H1 (cell line): Measurements from ENCODE around the gene RHOBTB1. TPM values are rescaled to one million over a fixed set of nuclear protein-coding genes. Genes with fewer than 3 reads are reported as not detected.

ENCODE experiments used
- CTCF ChIA-PET: fragments of 300-600 bp; sonication (Branson Sonifier 250); formaldehyde crosslinking; loops from one replicate; lab custom pipeline; 2021; ENCODE audit not compliant: partially characterized antibody; lab: Charles Lee
- POLR2A ChIA-PET: fragments of 300-600 bp; sonication (Branson Sonifier 250); formaldehyde crosslinking; loops from one replicate; lab custom pipeline; 2021; ENCODE audit warnings: inconsistent platforms; ENCODE audit not compliant: partially characterized antibody; lab: Charles Lee
- DNase-seq, 2 experiments: peaks; one replicate each; pipeline versions ENCODE4 v3.0.0 to v3.0.0-alpha.2; 2010 to 2022; ENCODE audit warnings: low spot score in 2 of 2, low read depth in 1 of 2, mixed read lengths in 1 of 2
- FAIRE-seq: peaks from 2 replicates; lab custom pipeline; 2011; peaks lifted over from hg19 to GRCh38; lab: Jason Lieb, UNC
- H2AFZ ChIP-seq: 2 replicates; pipeline ENCODE4 v1.8.1; 2012; ENCODE audit warnings: low read length, inconsistent platforms
- H2AK5ac ChIP-seq: 2 replicates; pipeline ENCODE4 v1.6.1; 2013; ENCODE audit warnings: low read depth, low read length
- H2BK120ac ChIP-seq: replicated peaks from 2 replicates; pipeline ENCODE3; 2013; ENCODE audit warnings: low read depth, low read length, inconsistent platforms
- H2BK12ac ChIP-seq: 2 replicates; pipeline ENCODE4 v1.6.1; 2013; ENCODE audit warnings: low read depth, low read length
- H2BK15ac ChIP-seq: 2 replicates; pipeline ENCODE4 v1.6.1; 2013; ENCODE audit warnings: low read length
- H2BK20ac ChIP-seq: 2 replicates; pipeline ENCODE4 v1.6.1; 2013; ENCODE audit warnings: low read length
- H2BK5ac ChIP-seq: 2 replicates; pipeline ENCODE4 v1.6.1; 2013; ENCODE audit warnings: low read depth, low read length
- H3K14ac ChIP-seq: 2 replicates; pipeline ENCODE4 v1.6.1; 2013; ENCODE audit warnings: inconsistent platforms; ENCODE audit not compliant: insufficient read length
- H3K18ac ChIP-seq: 2 replicates; pipeline ENCODE4 v1.6.1; 2013; ENCODE audit warnings: low read length; ENCODE audit errors: extremely low read depth
- H3K23ac ChIP-seq: 2 replicates; pipeline ENCODE4 v1.6.1; 2013; ENCODE audit warnings: inconsistent platforms; ENCODE audit not compliant: insufficient read length
- H3K23me2 ChIP-seq: 2 replicates; pipeline ENCODE4 v1.6.1; 2013; ENCODE audit warnings: low read depth, low read length
- H3K27ac ChIP-seq: 2 replicates; pipeline ENCODE4 v1.6.1; 2011; ENCODE audit warnings: low read depth, low read length, inconsistent platforms
- H3K27me3 ChIP-seq, 4 experiments: replicated peaks in 1 of 4; 1 replicate in 1 of 4; 2 replicates in 3 of 4; pipeline versions ENCODE4 v1.6.1 to v1.8.1; 2011 to 2013; ENCODE audit warnings: low read length in 3 of 4, mild to moderate bottlenecking in 3 of 4, inconsistent platforms in 2 of 4, mixed read lengths in 2 of 4, moderate library complexity in 1 of 4; ENCODE audit not compliant: control insufficient read depth in 3 of 4, insufficient read depth in 3 of 4; ENCODE audit errors: extremely low read depth in 1 of 4
- H3K36me3 ChIP-seq, 4 experiments: 2 replicates each; pipeline versions ENCODE4 v1.6.1 to v1.8.1; 2011 to 2013; ENCODE audit warnings: mild to moderate bottlenecking in 4 of 4, low read length in 3 of 4, moderate library complexity in 2 of 4, control low read depth in 1 of 4, inconsistent platforms in 1 of 4; ENCODE audit not compliant: insufficient read depth in 4 of 4, control insufficient read depth in 2 of 4
- H3K4ac ChIP-seq: replicated peaks from 2 replicates; pipeline ENCODE3; 2013; ENCODE audit warnings: low read length, low read depth, mixed read lengths, inconsistent platforms; ENCODE audit not compliant: insufficient read length
- H3K4me1 ChIP-seq, 4 experiments: replicated peaks in 1 of 4; 1 replicate in 1 of 4; 2 replicates in 3 of 4; pipeline versions ENCODE4 v1.6.1 to v1.8.1; 2011 to 2013; ENCODE audit warnings: low read length in 3 of 4, inconsistent platforms in 2 of 4, mixed read lengths in 1 of 4; ENCODE audit not compliant: insufficient read depth in 4 of 4, control insufficient read depth in 3 of 4
- H3K4me2 ChIP-seq, 2 experiments: 2 replicates each; pipeline versions ENCODE4 v1.6.1 to v1.8.1; 2011 to 2013; ENCODE audit warnings: low read depth in 2 of 2, low read length in 2 of 2, control low read depth in 1 of 2, inconsistent platforms in 1 of 2, mild to moderate bottlenecking in 1 of 2; ENCODE audit not compliant: insufficient read depth in 1 of 2
- H3K4me3 ChIP-seq, 4 experiments: fragments of 200-600, 300-600 bp in 1 of 4; sonication (generic), shearing (Covaris generic), sonication (Bioruptor Twin) in 1 of 4; 2 replicates each; pipeline versions ENCODE4 v1.5.1 to v1.8.1; 2011 to 2016; ENCODE audit warnings: low read length in 4 of 4, low read depth in 3 of 4, control low read depth in 2 of 4, inconsistent platforms in 2 of 4, mild to moderate bottlenecking in 2 of 4, mixed read lengths in 1 of 4, moderate library complexity in 1 of 4; ENCODE audit not compliant: insufficient read depth in 2 of 4; ENCODE audit errors: extremely low read depth in 1 of 4
- H3K56ac ChIP-seq: replicated peaks from 2 replicates; pipeline ENCODE3; 2013; ENCODE audit warnings: low read depth, mild to moderate bottlenecking, mixed read lengths, low read length, inconsistent platforms; ENCODE audit not compliant: insufficient read length
- H3K79me1 ChIP-seq: 2 replicates; pipeline ENCODE4 v1.6.1; 2013; ENCODE audit warnings: low read depth, low read length, control low read depth
- H3K79me2 ChIP-seq, 2 experiments: 2 replicates each; pipeline versions ENCODE4 v1.6.1 to v1.8.1; 2012 to 2013; ENCODE audit warnings: low read length in 2 of 2, mild to moderate bottlenecking in 2 of 2, inconsistent platforms in 1 of 2; ENCODE audit not compliant: insufficient read depth in 2 of 2, control insufficient read depth in 1 of 2
- H3K9ac ChIP-seq, 4 experiments: replicated peaks in 1 of 4; 1 replicate in 1 of 4; 2 replicates in 3 of 4; pipeline versions ENCODE4 v1.6.1 to v1.8.1; 2011 to 2013; ENCODE audit warnings: low read depth in 3 of 4, low read length in 3 of 4, control low read depth in 2 of 4, mild to moderate bottlenecking in 2 of 4, moderate library complexity in 2 of 4, inconsistent platforms in 1 of 4; ENCODE audit errors: extremely low read depth in 1 of 4
- H3K9me3 ChIP-seq, 2 experiments: 2 replicates each; pipeline versions ENCODE4 v1.6.1 to v1.8.1; 2012 to 2013; ENCODE audit warnings: mild to moderate bottlenecking in 2 of 2, moderate library complexity in 2 of 2, control low read depth in 1 of 2, inconsistent platforms in 1 of 2, low read depth in 1 of 2, low read length in 1 of 2, mixed read lengths in 1 of 2; ENCODE audit not compliant: insufficient read depth in 2 of 2
- H4K20me1 ChIP-seq, 2 experiments: replicated peaks in 1 of 2; 2 replicates each; pipeline versions ENCODE3 to v1.8.1; 2011 to 2013; ENCODE audit warnings: inconsistent platforms in 2 of 2, low read length in 2 of 2, mild to moderate bottlenecking in 1 of 2; ENCODE audit not compliant: insufficient read depth in 2 of 2, control insufficient read depth in 1 of 2
- H4K5ac ChIP-seq: 2 replicates; pipeline ENCODE4 v1.6.1; 2013; ENCODE audit warnings: low read length, low read depth, mixed read lengths, inconsistent platforms; ENCODE audit not compliant: insufficient read length
- H4K8ac ChIP-seq: 2 replicates; pipeline ENCODE4 v1.8.0; 2013; ENCODE audit warnings: mild to moderate bottlenecking, moderate library complexity, low read length, inconsistent platforms; ENCODE audit not compliant: insufficient read depth; ENCODE audit errors: extremely low read depth
- H4K91ac ChIP-seq: replicated peaks from 2 replicates; pipeline ENCODE3; 2013; ENCODE audit warnings: low read length, mixed read lengths, inconsistent platforms; ENCODE audit not compliant: insufficient read length
- ASH2L ChIP-seq: fragments of 200-600, 300-600 bp; sonication (generic); IDR thresholded peaks from one replicate; pipeline ENCODE4 v1.7.1; 2017; ENCODE audit warnings: low read length
- FOSL1 ChIP-seq: IDR thresholded peaks from 2 replicates; pipeline ENCODE4 v1.6.1; 2011; ENCODE audit warnings: mild to moderate bottlenecking, low read depth, low read length, moderate library complexity; ENCODE audit not compliant: insufficient read depth
- KDM4A ChIP-seq: IDR thresholded peaks from one replicate; pipeline ENCODE4 v1.7.1; 2012; ENCODE audit warnings: low read depth, mild to moderate bottlenecking, moderate library complexity, low read length, inconsistent platforms; ENCODE audit not compliant: severe bottlenecking
- KDM5A ChIP-seq: fragments of 200-600 bp; IDR thresholded peaks from 2 replicates; pipeline ENCODE4 v1.7.1; 2012; ENCODE audit warnings: mild to moderate bottlenecking, low read length, inconsistent platforms, mixed read lengths
- RBBP5 ChIP-seq: IDR thresholded peaks from 2 replicates; pipeline ENCODE4 v1.7.1; 2012; ENCODE audit warnings: low read depth, mild to moderate bottlenecking, inconsistent platforms, low read length, moderate library complexity, borderline replicate concordance
- RNF2 ChIP-seq: fragments of 200-900, 300-1000 bp; sonication (generic); IDR thresholded peaks from 2 replicates; pipeline ENCODE4 v1.7.1; 2016; ENCODE audit warnings: borderline replicate concordance, low read depth, mild to moderate bottlenecking, antibody characterized with exemption, low read length; ENCODE audit not compliant: poor library complexity, severe bottlenecking; ENCODE audit errors: missing control alignments
- SIN3A ChIP-seq, 2 experiments: IDR thresholded peaks in 1 of 2; conservative IDR thresholded peaks in 1 of 2; 2 replicates each; pipeline ENCODE4 v1.6.1; 2011 to 2012; ENCODE audit warnings: low read length in 2 of 2, improper control_type of control experiment in 1 of 2, low read depth in 1 of 2, mild to moderate bottlenecking in 1 of 2
- SIX5 ChIP-seq: IDR thresholded peaks from 2 replicates; pipeline ENCODE4 v1.6.1; 2011; ENCODE audit warnings: mild to moderate bottlenecking, low read depth, low read length
- TAF1 ChIP-seq: IDR thresholded peaks from 2 replicates; pipeline ENCODE4 v1.6.1; 2011; ENCODE audit warnings: mild to moderate bottlenecking, low read depth, low read length
- ZNF274 ChIP-seq: IDR thresholded peaks from 2 replicates; pipeline ENCODE4 v1.7.0; 2012; ENCODE audit warnings: low read length, borderline replicate concordance; ENCODE audit errors: extremely low read depth
- WGBS, 2 experiments: shearing (Covaris generic) in 1 of 2; methylation state at CpG; one replicate each; pipeline versions ENCODE4 v1.1.6 to v1.1.7; 2013 to 2015; ENCODE audit warnings: low lambda C conversion rate in 2 of 2, mixed read lengths in 2 of 2, inconsistent platforms in 1 of 2, low coverage in 1 of 2, missing lambda C conversion rate in 1 of 2; ENCODE audit not compliant: insufficient replicate concordance in 2 of 2, insufficient coverage in 1 of 2, insufficient read length in 1 of 2; ENCODE audit errors: extremely low coverage in 1 of 2, missing lambda C conversion rate in 1 of 2; 5-methylcytosine and 5-hydroxymethylcytosine counted together
- polyA plus RNA-seq, 7 experiments: library from polyadenylated mRNA; depleted of rRNA in 3 of 7; stranded (reverse) in 5 of 7; unstranded in 2 of 7; fragments of >200 nt in 5 of 7; fragments of 200-250 nt in 2 of 7; gene quantifications; 1 replicate in 5 of 7; 2 replicates in 1 of 7; 4 replicates in 1 of 7; pipeline versions ENCODE4 v1.2.1 to v1.2.3, GENCODE V29; 2011 to 2013; ENCODE audit warnings: missing spikeins in 2 of 7, mixed read lengths in 2 of 7
- total RNA-seq: library from RNA; stranded (reverse); fragmentation: NEBNext Ultra II Directional; extraction: Animal tissue kit (Norgen Biotek cat#: 25700); gene quantifications from 2 replicates; pipeline ENCODE4 v1.2.1, GENCODE V29; 2021

RHOBTB1 gene
- total and polyA plus RNA-seq, 2 of the 8 experiments (the other 6 are each of a cell fraction or from before 2014, with no cell fraction given) = 6.1 to 7.4 TPM

GRCh38 chr10:60910543-60910942, 33.4 kb downstream of the RHOBTB1 start:
- Histone ChIP-seq H4K5ac (no peak overlapping the region), H4K8ac (no peak overlapping the region), H3K9ac (no peak overlapping the region), H2BK20ac (no peak overlapping the region), H3K23ac (no peak overlapping the region), H3K4me3 (no peak overlapping the region), H3K23me2 (no peaks in the 10 kb centered on the region), H4K91ac (no peak overlapping the region), H3K18ac (no peak overlapping the region), H3K27me3 (no peaks in the 10 kb centered on the region), H3K4me2 (no peak overlapping the region), H3K79me1 (no peaks in the 10 kb centered on the region), H3K27ac (no peak overlapping the region), H3K56ac (no peak overlapping the region), H2BK120ac (no peak overlapping the region), H3K4me1 (no peaks in the 10 kb centered on the region), H3K36me3 (no peaks in the 10 kb centered on the region; a peak in 3 of 8 replicates), H3K14ac (no peak overlapping the region), H2BK15ac (no peak overlapping the region), H2BK12ac (no peak overlapping the region), H2BK5ac (no peak overlapping the region), H3K9me3 (peaks cover 0 to 5% of the 10 kb centered on the region in 2 experiments; a peak in 2 of 4 replicates), H4K20me1 (no peaks in the 10 kb centered on the region), H3K4ac (no peak overlapping the region), H3K79me2 (no peaks in the 10 kb centered on the region), H2AK5ac (no peak overlapping the region), H2AFZ (no peak overlapping the region)
- WGBS, 2 experiments = 92% methylated on average over 5 of the region's 5 CpGs; no CpG with 5 or more reads in 1 of the 2 experiments
- ChIA-PET POLR2A (no interaction called here), CTCF (interaction anchor here (1.3 kb wide), 1 partner anchor 25 kb away, joined by 3 read pairs; no protein-coding TSS in a partner anchor)
- DNase-seq (no peak), FAIRE-seq (no peak)
- no peak for TF ChIP-seq FOSL1
- no peak for TF ChIP-seq KDM4A
- TF ChIP-seq ZNF274 = no peak
- no peak for TF ChIP-seq ASH2L
- no peak for TF ChIP-seq RBBP5
- TF ChIP-seq SIN3A (conservative IDR thresholded peaks at IDR 0.05 in 1 of 2, IDR thresholded peaks at IDR 0.05 in 1 of 2; ENCODE audit: low read depth in 1 of 2, low read length in 2 of 2) = no peak
- TF ChIP-seq TAF1 = no peak
- TF ChIP-seq KDM5A = no peak
- TF ChIP-seq RNF2 = no peak
- no peak for TF ChIP-seq SIX5
